HG02642 (cell line): ENCODE results near the gene SPRING1.

Experiments
- ATAC-seq: cut with Tn5 transposase; IDR thresholded peaks from one replicate; pipeline ENCODE4 v1.9.1; 2021; ENCODE audit warnings: mild to moderate bottlenecking; ENCODE audit not compliant: unreplicated experiment, poor library complexity

Gene SPRING1

DNA sequence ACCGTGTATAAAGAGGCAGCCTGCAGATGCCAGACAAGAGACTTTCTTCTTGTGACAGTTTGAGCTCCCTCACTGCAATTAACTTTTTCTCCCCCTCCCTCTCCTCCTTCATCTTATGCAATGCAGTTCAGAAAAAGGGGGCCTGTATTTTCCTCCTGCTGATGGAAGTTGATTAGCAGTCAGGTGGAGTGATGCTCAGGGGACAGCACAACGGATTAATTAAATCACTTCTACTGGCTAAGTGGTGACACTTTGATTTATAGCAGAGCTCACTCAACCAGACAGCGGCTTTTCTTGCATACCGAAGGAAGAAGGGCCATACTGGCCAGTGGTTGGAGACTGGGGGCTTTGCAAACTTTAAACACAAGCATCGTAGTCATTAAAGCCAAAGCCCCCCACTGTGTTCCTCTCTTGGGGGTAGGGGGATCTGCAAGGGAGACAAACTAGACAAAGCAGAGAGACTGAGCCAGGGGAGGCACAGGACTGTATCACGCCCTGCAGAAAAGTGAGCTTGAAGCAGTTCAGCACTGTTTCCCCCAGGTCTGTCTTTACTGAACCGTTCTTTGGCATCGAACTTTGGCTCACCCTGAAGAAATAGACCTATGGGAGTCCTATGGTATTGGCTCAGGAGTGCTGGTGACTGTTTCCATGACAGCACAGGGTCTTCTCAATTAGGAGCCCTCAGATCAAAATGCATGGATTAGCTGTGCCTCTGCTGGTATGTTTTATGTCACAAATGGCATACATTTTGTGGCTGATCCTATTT lies 47.7 kb downstream of the SPRING1 start:
- no peak for ATAC-seq

- no peak for ATAC-seq
Measured at GRCh38 chr12:116689521-116689920, 48.3 kb downstream of the SPRING1 start.
